Coronary artery (tissue), 2 donors: ENCODE measurements around the gene AMZ1.

Experiments used
- DNase-seq: peaks from one replicate; pipeline ENCODE4 v3.0.0-alpha.2; 2017; ENCODE audit warnings: low spot score
- H3K27ac ChIP-seq, 2 donors: fragments of 200-600 bp; sonication (generic); one replicate each; pipeline ENCODE4 v1.5.1; 2016 to 2019
- H3K4me3 ChIP-seq: fragments of 200-600 bp; sonication (generic); 2 replicates; pipeline ENCODE4 v1.5.1; 2016; ENCODE audit warnings: mild to moderate bottlenecking, moderate library complexity
- CTCF ChIP-seq: fragments of 200-600 bp; sonication (generic); IDR thresholded peaks from one replicate; pipeline ENCODE4 v1.5.1; 2019; ENCODE audit warnings: antibody characterized with exemption

Gene AMZ1

GRCh38 chr7:2699289-2699620, 11.3 kb downstream of the AMZ1 start:
- DNase-seq = no peak
- Histone ChIP-seq H3K27ac (no peak overlapping the region), H3K4me3 (no peak overlapping the region)
- TF ChIP-seq CTCF = no peak

GRCh38 chr7:2700141-2700850, 12.3 kb downstream of the AMZ1 start:
- no peak for DNase-seq
- H3K27ac ChIP-seq = no peak overlapping the region
- TF ChIP-seq CTCF = no peak
- H3K4me3 ChIP-seq = no peak overlapping the region

DNA sequence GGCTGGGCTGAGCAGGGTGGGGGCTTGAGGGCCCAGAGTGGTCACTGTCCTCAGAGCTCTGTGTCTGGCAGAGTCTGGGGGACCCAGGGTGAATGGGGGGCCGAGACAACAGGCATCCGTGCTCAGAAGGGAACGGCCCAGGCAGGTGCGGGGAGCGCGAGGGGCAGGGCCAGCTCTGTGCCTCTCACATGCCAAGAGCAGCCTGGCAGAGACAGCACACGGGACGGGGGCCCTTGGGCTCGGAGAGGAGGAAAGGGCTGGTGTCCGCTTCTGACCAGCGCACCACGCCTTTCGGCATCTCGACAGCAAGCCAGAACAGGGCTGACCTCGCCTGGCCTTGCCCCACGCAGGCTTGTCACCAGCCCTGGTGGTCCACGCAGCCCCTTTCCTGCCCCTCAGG, 13.4 kb downstream of the AMZ1 start:
- H3K27ac ChIP-seq = peak overlapping the region; percentile 31 to 81
- no peak for TF ChIP-seq CTCF
- peak overlapping the region; percentile 18 for H3K4me3 ChIP-seq
- DNase-seq = no peak

DNA sequence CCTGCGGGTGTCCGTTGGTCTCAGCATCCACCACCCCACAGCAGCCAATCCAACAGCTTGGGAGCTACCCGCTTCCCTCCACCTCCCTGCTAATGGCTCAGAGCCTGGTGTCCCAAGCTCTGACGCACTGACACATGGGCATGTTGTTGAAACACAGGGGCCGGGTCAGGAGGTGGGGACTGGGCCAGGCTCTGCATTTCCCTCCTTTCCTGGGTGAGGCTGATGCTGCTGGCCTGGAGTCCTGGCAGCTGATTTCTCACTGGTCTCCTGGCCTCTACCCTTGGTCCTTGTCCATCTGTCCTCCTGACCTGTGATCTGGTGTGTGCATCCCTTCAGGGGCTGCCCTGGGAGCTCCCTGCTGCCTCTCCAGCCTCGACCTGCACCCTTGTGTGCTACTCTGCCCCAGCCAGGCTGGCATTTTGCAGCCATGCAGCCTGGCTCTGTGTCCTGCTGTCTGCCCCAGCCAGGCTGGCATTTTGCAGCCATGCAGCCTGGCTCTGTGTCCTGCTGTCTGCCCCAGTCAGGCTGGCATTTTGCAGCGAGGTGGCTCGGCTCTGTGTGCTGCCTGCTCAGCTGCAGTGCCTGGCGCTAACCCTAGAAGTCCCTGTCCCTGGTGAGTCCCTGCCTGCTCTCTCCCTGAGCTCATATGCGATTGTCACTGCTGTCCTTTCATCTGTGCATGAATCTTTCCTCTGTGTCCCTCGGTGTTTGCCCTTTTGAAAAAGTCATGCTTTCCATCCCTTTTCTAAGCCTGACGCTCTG, 14.0 kb downstream of the AMZ1 start:
- TF ChIP-seq CTCF = no peak
- H3K27ac ChIP-seq = peak overlapping the region; percentile 31 to 81
- H3K4me3 ChIP-seq = peak overlapping the region; percentile 18
- DNase-seq = peak; percentile 88

GRCh38 chr7:2702594-2702957, 14.6 kb downstream of the AMZ1 start:
- no peak for TF ChIP-seq CTCF

GRCh38 chr7:2705371-2706096, 17.5 kb downstream of the AMZ1 start:
- Histone ChIP-seq H3K4me3 (no peak overlapping the region), H3K27ac (no peak overlapping the region)
- no peak for DNase-seq
- no peak for TF ChIP-seq CTCF

More at GRCh38 chr7:2702594-2702957, 14.6 kb downstream of the AMZ1 start:
- DNase-seq = no peak
- Histone ChIP-seq H3K4me3 (no peak overlapping the region), H3K27ac (peak overlapping the region; percentile 13 to 81)
